ENCODE results near the gene ZNF500.

The ZNF500 gene

GRCh38 chr16:4795828-4796572, 29.0 kb upstream of the ZNF500 start:
- TF ChIP-seq EZH2 (IDR thresholded peaks at IDR 0.05; ENCODE audit: borderline replicate concordance, low read length), result no peak
- no peak for TF ChIP-seq CTCF (IDR thresholded peaks at IDR 0.05; ENCODE audit: low read length)
- Histone ChIP-seq H3K4me1 (ENCODE audit: insufficient read depth, low read length, severe bottlenecking) (no peaks in the 10 kb centered on the region), H3K27ac (ENCODE audit: low read depth, low read length, poor library complexity, severe bottlenecking) (no peak overlapping the region), H3K9me2 (ENCODE audit: low read depth, low read length) (no peaks in the 10 kb centered on the region), H3F3A (ENCODE audit: insufficient read depth, low read length) (no peaks in the 10 kb centered on the region), H4K20me1 (ENCODE audit: insufficient read depth, low read length) (no peaks in the 10 kb centered on the region), H3K36me3 (ENCODE audit: insufficient read depth, low read length) (no peaks in the 10 kb centered on the region), H3K9ac (ENCODE audit: low read length) (no peak overlapping the region; the same call in 1 of the 2 replicates), H2AFZ (ENCODE audit: low read length) (no peak overlapping the region), H3K9me3 (ENCODE audit: low read length) (no peaks in the 10 kb centered on the region), H3K27me3 (ENCODE audit: insufficient read depth, low read length) (peaks cover 3% of the 10 kb centered on the region; the same call in 1 of the 2 replicates), H3K4me2 (ENCODE audit: low read length) (peak overlapping the region; percentile 45; the same call in 1 of the 2 replicates), H3K79me2 (ENCODE audit: insufficient read depth, low read length) (no peaks in the 10 kb centered on the region), H3K4me3 (ENCODE audit: low read depth, low read length, poor library complexity, severe bottlenecking) (peak overlapping the region; percentile 48)

- H3K4me2 ChIP-seq (ENCODE audit: low read length), result peak within 1 kb of the TSS; percentile 45; the same call in 1 of the 2 replicates
- no peak within 1 kb of the TSS for H3K27ac ChIP-seq (ENCODE audit: low read depth, low read length, poor library complexity, severe bottlenecking)
- no peaks in the 10 kb centered on the region for H3K36me3 ChIP-seq (ENCODE audit: insufficient read depth, low read length)
- peak within 1 kb of the TSS; percentile 48 for H3K4me3 ChIP-seq (ENCODE audit: low read depth, low read length, poor library complexity, severe bottlenecking)
- peaks cover 3% of the 10 kb centered on the region; the same call in 1 of the 2 replicates for H3K27me3 ChIP-seq (ENCODE audit: insufficient read depth, low read length)
- H3K4me1 ChIP-seq (ENCODE audit: insufficient read depth, low read length, severe bottlenecking), result no peaks in the 10 kb centered on the region
- no peak for TF ChIP-seq EZH2 (IDR thresholded peaks at IDR 0.05; ENCODE audit: borderline replicate concordance, low read length)
- no peak for TF ChIP-seq CTCF (IDR thresholded peaks at IDR 0.05; ENCODE audit: low read length)
- H3K79me2 ChIP-seq (ENCODE audit: insufficient read depth, low read length), result no peaks in the 10 kb centered on the region
- H3K9me3 ChIP-seq (ENCODE audit: low read length), result no peaks in the 10 kb centered on the region
- H4K20me1 ChIP-seq (ENCODE audit: insufficient read depth, low read length), result no peaks in the 10 kb centered on the region
- no peak within 1 kb of the TSS; the same call in 1 of the 2 replicates for H3K9ac ChIP-seq (ENCODE audit: low read length)
- H3K9me2 ChIP-seq (ENCODE audit: low read depth, low read length), result no peaks in the 10 kb centered on the region
- H3F3A ChIP-seq (ENCODE audit: insufficient read depth, low read length), result no peaks in the 10 kb centered on the region
- H2AFZ ChIP-seq (ENCODE audit: low read length), result no peak within 1 kb of the TSS
Measured at GRCh38 chr16:4795181-4795827, 28.3 kb upstream of the ZNF500 start, which contains the start of gene SMIM22. SMIM22 (plus strand) TSS chr16:4795369; CDS start chr16:4795735, 366 bp downstream.

- peaks cover 3% of the 10 kb centered on the region for H3K4me1 ChIP-seq (ENCODE audit: insufficient read depth, low read length, severe bottlenecking)
- no peaks in the 10 kb centered on the region for H3K36me3 ChIP-seq (ENCODE audit: insufficient read depth, low read length)
- no peak overlapping the region for H2AFZ ChIP-seq (ENCODE audit: low read length)
- H3F3A ChIP-seq (ENCODE audit: insufficient read depth, low read length), result no peaks in the 10 kb centered on the region
- no peak overlapping the region for H3K4me2 ChIP-seq (ENCODE audit: low read length)
- TF ChIP-seq CTCF (IDR thresholded peaks at IDR 0.05; ENCODE audit: low read length) (no peak), EZH2 (IDR thresholded peaks at IDR 0.05; ENCODE audit: borderline replicate concordance, low read length) (no peak)
- no peaks in the 10 kb centered on the region for H4K20me1 ChIP-seq (ENCODE audit: insufficient read depth, low read length)
- no peak overlapping the region for H3K27ac ChIP-seq (ENCODE audit: low read depth, low read length, poor library complexity, severe bottlenecking)
- H3K4me3 ChIP-seq (ENCODE audit: low read depth, low read length, poor library complexity, severe bottlenecking), result no peak overlapping the region
- no peaks in the 10 kb centered on the region for H3K9me3 ChIP-seq (ENCODE audit: low read length)
- H3K79me2 ChIP-seq (ENCODE audit: insufficient read depth, low read length), result no peaks in the 10 kb centered on the region
- no peak overlapping the region for H3K9ac ChIP-seq (ENCODE audit: low read length)
- H3K9me2 ChIP-seq (ENCODE audit: low read depth, low read length), result no peaks in the 10 kb centered on the region
- peaks cover 3% of the 10 kb centered on the region; the same call in 1 of the 2 replicates for H3K27me3 ChIP-seq (ENCODE audit: insufficient read depth, low read length)
Measured at GRCh38 chr16:4792951-4793513, 26.1 kb upstream of the ZNF500 start.
